SU-DHL-6 (cell line): ENCODE results near the gene S100A7A.
"Not testable (repeated sequence)": the region's sequence is repeated elsewhere in the genome, so short reads cannot be mapped to it uniquely, and the experiment has no call there.

Source experiments
- EZH2phosphoT487 ChIP-seq: fragments of 200-600 bp; sonication (generic), shearing (Covaris generic); conservative IDR thresholded peaks from 2 replicates; pipeline ENCODE4 v1.6.1; 2018; ENCODE audit warnings: mild to moderate bottlenecking, antibody characterized with exemption, low read length, moderate library complexity, mixed read lengths
- TF ChIP-seq, protein P1 (sequence below): fragments of 200-600 bp; sonication (generic); IDR thresholded peaks from one replicate; pipeline ENCODE4 v1.5.1; 2017; ENCODE audit warnings: antibody characterized with exemption, mild to moderate bottlenecking, low read length, moderate library complexity; ENCODE audit not compliant: insufficient read depth, poor library complexity, severe bottlenecking

DNA sequence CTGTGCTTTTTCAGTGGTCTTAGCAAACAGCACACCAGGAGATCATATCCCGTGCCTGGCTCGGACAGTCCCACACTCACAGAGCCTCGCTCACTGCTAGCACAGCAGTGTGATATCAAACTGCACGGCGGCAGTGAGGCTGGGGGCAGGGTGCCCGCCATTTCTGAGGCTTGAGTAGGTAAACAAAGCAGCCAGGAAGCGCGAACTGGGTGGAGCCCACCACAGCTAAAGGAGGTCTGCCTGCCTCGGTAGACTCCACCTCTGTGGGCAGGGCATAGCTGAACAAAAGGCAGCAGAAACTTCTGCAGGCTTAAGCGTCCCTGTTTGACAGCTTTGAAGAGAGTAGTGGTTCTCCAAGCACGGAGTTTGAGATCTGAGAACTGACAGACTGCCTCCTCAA lies 9.0 kb upstream of the S100A7A start:
- TF ChIP-seq, protein P1, sequence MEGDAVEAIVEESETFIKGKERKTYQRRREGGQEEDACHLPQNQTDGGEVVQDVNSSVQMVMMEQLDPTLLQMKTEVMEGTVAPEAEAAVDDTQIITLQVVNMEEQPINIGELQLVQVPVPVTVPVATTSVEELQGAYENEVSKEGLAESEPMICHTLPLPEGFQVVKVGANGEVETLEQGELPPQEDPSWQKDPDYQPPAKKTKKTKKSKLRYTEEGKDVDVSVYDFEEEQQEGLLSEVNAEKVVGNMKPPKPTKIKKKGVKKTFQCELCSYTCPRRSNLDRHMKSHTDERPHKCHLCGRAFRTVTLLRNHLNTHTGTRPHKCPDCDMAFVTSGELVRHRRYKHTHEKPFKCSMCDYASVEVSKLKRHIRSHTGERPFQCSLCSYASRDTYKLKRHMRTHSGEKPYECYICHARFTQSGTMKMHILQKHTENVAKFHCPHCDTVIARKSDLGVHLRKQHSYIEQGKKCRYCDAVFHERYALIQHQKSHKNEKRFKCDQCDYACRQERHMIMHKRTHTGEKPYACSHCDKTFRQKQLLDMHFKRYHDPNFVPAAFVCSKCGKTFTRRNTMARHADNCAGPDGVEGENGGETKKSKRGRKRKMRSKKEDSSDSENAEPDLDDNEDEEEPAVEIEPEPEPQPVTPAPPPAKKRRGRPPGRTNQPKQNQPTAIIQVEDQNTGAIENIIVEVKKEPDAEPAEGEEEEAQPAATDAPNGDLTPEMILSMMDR: not testable (repeated sequence)
- TF ChIP-seq EZH2phosphoT487: not testable (repeated sequence)
